SK-N-SH treated with all-trans-retinoic acid at 6 μM for 48 hours (cell line): ENCODE results near the gene FLNC.

Source experiments
- ATAC-seq: fragments of 200-7000 bp; cut with Tn5 transposase; 3 replicates; pipeline ENCODE4 v1.9.1; 2020; ENCODE audit warnings: mild to moderate bottlenecking, moderate library complexity
- BACH2 ChIP-seq: fragments of 250-450 bp; sonication (Bioruptor Pico); IDR thresholded peaks from 2 replicates; pipeline ENCODE4 v1.9.0; 2021; ENCODE audit warnings: mild to moderate bottlenecking, borderline replicate concordance
- CSRNP3 ChIP-seq: fragments of 250-450 bp; sonication (Bioruptor Pico); IDR thresholded peaks from 2 replicates; pipeline ENCODE4 v1.5.1; 2021; ENCODE audit warnings: mild to moderate bottlenecking, moderate library complexity
- ESRRG ChIP-seq: fragments of 250-450 bp; sonication (Bioruptor Pico); IDR thresholded peaks from 2 replicates; pipeline ENCODE4 v1.6.1; 2021; ENCODE audit warnings: mild to moderate bottlenecking
- GLIS3 ChIP-seq: fragments of 250-450 bp; sonication (Bioruptor Pico); IDR thresholded peaks from 2 replicates; pipeline ENCODE4 v1.5.0; 2020; ENCODE audit warnings: mild to moderate bottlenecking, moderate library complexity
- ISL1 ChIP-seq: fragments of 250-450 bp; sonication (Bioruptor Pico); IDR thresholded peaks from 2 replicates; pipeline ENCODE4 v2.1.2; 2022; ENCODE audit warnings: mild to moderate bottlenecking, moderate library complexity
- OSR1 ChIP-seq: fragments of 250-450 bp; sonication (Bioruptor Pico); IDR thresholded peaks from 2 replicates; pipeline ENCODE4 v1.8.0; 2022; ENCODE audit warnings: moderate library complexity, mild to moderate bottlenecking, inconsistent platforms
- RARB ChIP-seq: fragments of 250-450 bp; sonication (Bioruptor Pico); IDR thresholded peaks from 2 replicates; pipeline ENCODE4 v1.8.0; 2021; ENCODE audit warnings: mild to moderate bottlenecking, moderate library complexity
- TCF4 ChIP-seq: fragments of 250-450 bp; sonication (Bioruptor Pico); IDR thresholded peaks from 2 replicates; pipeline ENCODE4 v1.8.0; 2021; ENCODE audit warnings: mild to moderate bottlenecking, moderate library complexity, borderline replicate concordance
- TSHZ2 ChIP-seq: fragments of 250-450 bp; sonication (Bioruptor Pico); IDR thresholded peaks from 2 replicates; pipeline ENCODE4 v1.5.0; 2020; ENCODE audit warnings: mild to moderate bottlenecking, moderate library complexity
- ZC3H10 ChIP-seq: fragments of 250-450 bp; sonication (Bioruptor Pico); IDR thresholded peaks from 2 replicates; pipeline ENCODE4 v1.5.1; 2021; ENCODE audit warnings: mild to moderate bottlenecking, moderate library complexity
- ZFP3 ChIP-seq: fragments of 250-450 bp; sonication (Bioruptor Pico); IDR thresholded peaks from 2 replicates; pipeline ENCODE4 v1.5.0; 2020; ENCODE audit warnings: mild to moderate bottlenecking, moderate library complexity
- ZFP30 ChIP-seq: fragments of 450-650 bp; formaldehyde crosslinking; IDR thresholded peaks from 2 replicates; pipeline ENCODE4 v1.5.0; 2022; ENCODE audit warnings: mild to moderate bottlenecking, moderate library complexity
- ZNF565 ChIP-seq: fragments of 450-650 bp; formaldehyde crosslinking; conservative IDR thresholded peaks from 2 replicates; pipeline ENCODE4 v1.5.0; 2020; ENCODE audit warnings: low read depth, mild to moderate bottlenecking, moderate library complexity
- ZNF70 ChIP-seq: fragments of 450-650 bp; formaldehyde crosslinking; IDR thresholded peaks from 2 replicates; pipeline ENCODE4 v1.5.0; 2020; ENCODE audit warnings: mild to moderate bottlenecking, moderate library complexity
- ZNF8 ChIP-seq: fragments of 450-650 bp; formaldehyde crosslinking; IDR thresholded peaks from 2 replicates; pipeline ENCODE4 v1.5.0; 2020; ENCODE audit warnings: mild to moderate bottlenecking, moderate library complexity
- TF ChIP-seq, protein P1 (sequence below): fragments of 250-450 bp; sonication (Bioruptor Pico); IDR thresholded peaks from 2 replicates; pipeline ENCODE4 v1.8.0; 2020; ENCODE audit warnings: mild to moderate bottlenecking, moderate library complexity, borderline replicate concordance
- TF ChIP-seq, protein P2 (sequence below): fragments of 250-450 bp; sonication (Bioruptor Pico); IDR thresholded peaks from 2 replicates; pipeline ENCODE4 v1.8.0; 2021; ENCODE audit warnings: low read depth, mild to moderate bottlenecking, moderate library complexity, borderline replicate concordance

The FLNC gene

DNA sequence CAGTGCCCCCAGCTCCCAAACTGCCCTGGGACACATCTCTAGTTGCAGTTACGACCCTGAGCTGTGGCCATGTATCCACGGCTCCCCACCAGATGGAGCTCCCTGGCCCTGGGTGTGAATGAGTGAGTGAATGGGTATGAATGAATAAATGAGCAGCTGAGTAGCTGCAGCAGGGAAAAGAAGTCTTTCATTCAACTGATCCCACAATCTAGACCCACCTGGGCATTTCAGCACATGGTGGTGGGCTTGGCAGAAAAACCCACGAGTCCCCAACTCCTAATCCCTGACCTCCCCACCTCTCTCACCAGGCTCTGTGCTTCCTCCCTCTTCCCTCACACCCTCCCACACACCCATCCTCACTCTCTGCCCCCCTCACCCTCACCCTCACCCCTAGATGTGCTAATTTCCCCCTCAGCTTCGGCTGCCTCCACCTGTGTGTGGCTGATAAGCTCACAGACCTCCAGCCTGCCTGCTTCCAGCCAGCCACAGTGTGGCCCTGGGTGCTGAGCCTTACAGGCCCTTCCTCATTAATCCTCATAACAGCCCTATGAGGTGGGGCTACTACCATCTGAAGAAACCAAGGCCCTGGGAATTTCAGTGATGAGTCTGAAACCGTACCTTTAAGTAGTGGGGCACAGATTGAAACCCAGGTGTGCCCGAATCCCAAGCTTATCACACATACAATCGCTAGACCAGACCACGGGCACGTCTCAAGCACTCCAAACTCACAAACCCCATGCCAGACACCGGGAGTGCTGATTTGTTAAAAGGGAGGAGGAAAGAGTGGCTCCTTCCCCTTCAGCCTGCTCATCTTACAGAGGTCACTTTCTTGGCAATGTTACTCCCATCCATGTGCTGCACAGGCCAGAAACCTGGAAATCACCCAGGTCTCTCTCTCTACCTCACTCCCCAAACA, 30.2 kb downstream of the FLNC start:
- TF ChIP-seq ESRRG (CRISPR knock-in tag) (no peak), ZNF70 (CRISPR knock-in tag) (no peak), ZNF8 (CRISPR knock-in tag) (no peak), TSHZ2 (CRISPR knock-in tag) (no peak), RARB (no peak), GLIS3 (CRISPR knock-in tag) (no peak)
- TF ChIP-seq, protein P1, sequence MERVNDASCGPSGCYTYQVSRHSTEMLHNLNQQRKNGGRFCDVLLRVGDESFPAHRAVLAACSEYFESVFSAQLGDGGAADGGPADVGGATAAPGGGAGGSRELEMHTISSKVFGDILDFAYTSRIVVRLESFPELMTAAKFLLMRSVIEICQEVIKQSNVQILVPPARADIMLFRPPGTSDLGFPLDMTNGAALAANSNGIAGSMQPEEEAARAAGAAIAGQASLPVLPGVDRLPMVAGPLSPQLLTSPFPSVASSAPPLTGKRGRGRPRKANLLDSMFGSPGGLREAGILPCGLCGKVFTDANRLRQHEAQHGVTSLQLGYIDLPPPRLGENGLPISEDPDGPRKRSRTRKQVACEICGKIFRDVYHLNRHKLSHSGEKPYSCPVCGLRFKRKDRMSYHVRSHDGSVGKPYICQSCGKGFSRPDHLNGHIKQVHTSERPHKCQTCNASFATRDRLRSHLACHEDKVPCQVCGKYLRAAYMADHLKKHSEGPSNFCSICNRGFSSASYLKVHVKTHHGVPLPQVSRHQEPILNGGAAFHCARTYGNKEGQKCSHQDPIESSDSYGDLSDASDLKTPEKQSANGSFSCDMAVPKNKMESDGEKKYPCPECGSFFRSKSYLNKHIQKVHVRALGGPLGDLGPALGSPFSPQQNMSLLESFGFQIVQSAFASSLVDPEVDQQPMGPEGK (CRISPR knock-in tag): no peak

GRCh38 chr7:128861957-128862570, 31.9 kb downstream of the FLNC start:
- TF ChIP-seq ZFP3 (CRISPR knock-in tag): no peak
- TF ChIP-seq ZFP30 (CRISPR knock-in tag): no peak
- TF ChIP-seq ISL1: no peak
- TF ChIP-seq GLIS3 (CRISPR knock-in tag): no peak
- TF ChIP-seq TCF4 (CRISPR knock-in tag): no peak
- no peak for TF ChIP-seq ZNF8 (CRISPR knock-in tag)
- no peak for ATAC-seq

More for the DNA sequence above, 30.2 kb downstream of the FLNC start:
- peak; percentile 10 for ATAC-seq

DNA sequence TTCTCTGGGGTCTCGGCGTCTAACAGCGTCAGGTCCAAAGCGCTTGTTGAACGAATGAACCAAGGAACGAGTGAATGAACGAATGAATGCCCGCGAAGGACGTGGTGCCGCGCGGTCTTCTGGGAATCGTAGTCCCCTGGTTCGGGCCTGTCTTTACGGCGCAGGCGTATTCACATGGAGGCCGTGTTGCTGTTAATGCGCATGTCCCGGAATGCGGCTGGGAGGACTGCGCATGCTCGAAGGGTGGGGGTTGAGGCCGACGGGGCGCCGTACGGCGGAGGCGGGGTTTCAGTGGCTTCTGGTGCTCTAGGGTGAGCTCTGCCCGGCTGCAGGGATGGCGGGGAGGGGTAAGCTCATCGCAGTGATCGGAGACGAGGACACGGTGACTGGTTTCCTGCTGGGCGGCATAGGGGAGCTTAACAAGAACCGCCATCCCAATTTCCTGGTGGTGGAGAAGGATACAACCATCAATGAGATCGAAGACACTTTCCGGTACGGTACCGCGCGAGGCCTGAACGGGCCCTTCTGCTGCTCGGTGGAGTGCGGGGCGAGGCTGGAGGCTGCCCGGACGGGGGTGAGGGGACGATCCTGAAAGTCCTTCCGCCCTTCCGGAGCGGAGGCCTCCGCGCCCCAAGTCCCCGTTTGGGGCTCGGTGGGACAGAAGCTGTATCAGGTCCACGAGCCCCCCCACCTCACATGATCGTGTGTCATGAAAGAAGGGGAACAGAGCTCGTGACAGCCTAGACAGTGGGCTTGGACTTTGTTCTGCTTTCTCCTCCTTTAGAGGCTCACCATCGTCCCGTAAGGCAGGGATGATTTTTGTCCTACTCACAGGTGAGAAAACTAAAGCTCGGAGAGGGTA, 32.6 kb downstream of the FLNC start, which contains the start of gene ATP6V1F:
Gene ATP6V1F (plus strand): TSS at position 286 of the 862 bp plus-strand sequence. CDS start 49 bp downstream, at position 335.
- TF ChIP-seq TCF4 (CRISPR knock-in tag) (no peak), BACH2 (0 out of 2 replicates have a peak, but pooled peaks have one; percentile 58)
- ATAC-seq: peak; percentile 85

- TF ChIP-seq GLIS3 (CRISPR knock-in tag) (no peak), ZNF565 (CRISPR knock-in tag) (no peak), ZC3H10 (CRISPR knock-in tag) (no peak), BACH2 (no peak), OSR1 (no peak), ZFP3 (CRISPR knock-in tag) (no peak), RARB (no peak), ZNF8 (CRISPR knock-in tag) (no peak), CSRNP3 (CRISPR knock-in tag) (no peak)
- TF ChIP-seq, protein P2, sequence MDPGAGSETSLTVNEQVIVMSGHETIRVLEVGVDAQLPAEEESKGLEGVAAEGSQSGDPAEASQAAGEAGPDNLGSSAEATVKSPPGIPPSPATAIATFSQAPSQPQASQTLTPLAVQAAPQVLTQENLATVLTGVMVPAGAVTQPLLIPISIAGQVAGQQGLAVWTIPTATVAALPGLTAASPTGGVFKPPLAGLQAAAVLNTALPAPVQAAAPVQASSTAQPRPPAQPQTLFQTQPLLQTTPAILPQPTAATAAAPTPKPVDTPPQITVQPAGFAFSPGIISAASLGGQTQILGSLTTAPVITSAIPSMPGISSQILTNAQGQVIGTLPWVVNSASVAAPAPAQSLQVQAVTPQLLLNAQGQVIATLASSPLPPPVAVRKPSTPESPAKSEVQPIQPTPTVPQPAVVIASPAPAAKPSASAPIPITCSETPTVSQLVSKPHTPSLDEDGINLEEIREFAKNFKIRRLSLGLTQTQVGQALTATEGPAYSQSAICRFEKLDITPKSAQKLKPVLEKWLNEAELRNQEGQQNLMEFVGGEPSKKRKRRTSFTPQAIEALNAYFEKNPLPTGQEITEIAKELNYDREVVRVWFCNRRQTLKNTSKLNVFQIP (CRISPR knock-in tag): no peak
- ATAC-seq: peak; percentile 79
Measured at GRCh38 chr7:128863433-128863989, 33.3 kb downstream of the FLNC start.
